C4-2B (cell line): ENCODE data around the gene CYP3A7.

Source experiments
- ZFX ChIP-seq: fragments of 450-650 bp; IDR thresholded peaks from 2 replicates; pipeline ENCODE4 v1.6.1; 2017
- TF ChIP-seq, protein P1 (sequence below): fragments of 450-650 bp; conservative IDR thresholded peaks from 2 replicates; pipeline ENCODE4 v1.5.1; 2017; ENCODE audit warnings: mild to moderate bottlenecking

DNA sequence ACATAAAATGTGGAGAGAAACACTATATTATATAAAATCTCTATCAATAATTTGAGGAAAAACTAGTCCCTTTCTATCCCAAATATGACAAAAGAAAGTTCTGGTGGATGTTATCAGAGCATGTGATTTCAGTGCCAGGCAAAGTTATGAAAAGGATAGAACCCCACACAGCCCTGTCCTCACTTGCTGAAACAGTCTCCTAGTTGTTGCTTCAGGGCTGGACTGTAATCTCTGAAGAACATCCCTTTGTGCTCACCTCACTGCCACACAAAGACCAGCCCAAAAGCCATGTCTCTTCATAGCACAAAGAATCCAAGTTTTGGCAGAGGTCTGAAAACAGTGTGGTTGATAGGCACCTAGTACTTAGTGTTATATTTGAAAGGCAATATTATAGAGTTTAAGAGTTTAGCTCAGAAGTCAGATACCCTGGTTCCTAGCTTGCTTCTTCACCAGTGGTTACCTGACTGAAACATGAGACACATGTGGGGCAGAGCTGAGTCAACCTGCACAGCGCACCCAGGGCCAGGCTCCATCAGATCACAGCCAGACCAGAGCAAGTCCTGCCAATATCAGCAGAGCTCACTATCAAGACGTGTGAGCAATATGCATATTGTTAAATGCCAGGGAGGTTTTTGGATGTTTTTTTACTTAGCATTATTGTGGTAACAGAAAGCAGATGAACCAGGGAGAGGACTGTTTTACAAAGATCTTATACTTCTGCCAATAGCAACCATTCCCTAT lies 25.0 kb downstream of the CYP3A7 start:
- TF ChIP-seq, protein P1, sequence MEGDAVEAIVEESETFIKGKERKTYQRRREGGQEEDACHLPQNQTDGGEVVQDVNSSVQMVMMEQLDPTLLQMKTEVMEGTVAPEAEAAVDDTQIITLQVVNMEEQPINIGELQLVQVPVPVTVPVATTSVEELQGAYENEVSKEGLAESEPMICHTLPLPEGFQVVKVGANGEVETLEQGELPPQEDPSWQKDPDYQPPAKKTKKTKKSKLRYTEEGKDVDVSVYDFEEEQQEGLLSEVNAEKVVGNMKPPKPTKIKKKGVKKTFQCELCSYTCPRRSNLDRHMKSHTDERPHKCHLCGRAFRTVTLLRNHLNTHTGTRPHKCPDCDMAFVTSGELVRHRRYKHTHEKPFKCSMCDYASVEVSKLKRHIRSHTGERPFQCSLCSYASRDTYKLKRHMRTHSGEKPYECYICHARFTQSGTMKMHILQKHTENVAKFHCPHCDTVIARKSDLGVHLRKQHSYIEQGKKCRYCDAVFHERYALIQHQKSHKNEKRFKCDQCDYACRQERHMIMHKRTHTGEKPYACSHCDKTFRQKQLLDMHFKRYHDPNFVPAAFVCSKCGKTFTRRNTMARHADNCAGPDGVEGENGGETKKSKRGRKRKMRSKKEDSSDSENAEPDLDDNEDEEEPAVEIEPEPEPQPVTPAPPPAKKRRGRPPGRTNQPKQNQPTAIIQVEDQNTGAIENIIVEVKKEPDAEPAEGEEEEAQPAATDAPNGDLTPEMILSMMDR, result no peak
- no peak for TF ChIP-seq ZFX
